Effector memory CD4-positive, alpha-beta T cell (primary cell): ENCODE measurements around the gene RPL31.

Experiments
- DNase-seq, 3 donors: peaks; one replicate each; pipeline ENCODE4 v3.0.0-alpha.2; 2020
- H3K27ac ChIP-seq: 2 replicates; pipeline ENCODE4 v1.7.0; 2013; ENCODE audit warnings: mild to moderate bottlenecking, low read length, moderate library complexity; ENCODE audit not compliant: insufficient read depth, poor library complexity, severe bottlenecking
- H3K27me3 ChIP-seq: replicated peaks from 2 replicates; pipeline ENCODE4 v1.7.0; 2013; ENCODE audit warnings: mild to moderate bottlenecking, low read length; ENCODE audit not compliant: insufficient read depth, control insufficient read depth, poor library complexity, severe bottlenecking
- H3K36me3 ChIP-seq: 2 replicates; pipeline ENCODE4 v1.7.0; 2013; ENCODE audit warnings: mild to moderate bottlenecking, low read length, moderate library complexity; ENCODE audit not compliant: control insufficient read depth, insufficient read depth
- H3K4me1 ChIP-seq: 2 replicates; pipeline ENCODE4 v1.7.0; 2013; ENCODE audit warnings: low read length, mild to moderate bottlenecking; ENCODE audit not compliant: control insufficient read depth, insufficient read depth, poor library complexity, severe bottlenecking
- H3K4me3 ChIP-seq: 2 replicates; pipeline ENCODE4 v1.7.0; 2013; ENCODE audit warnings: low read length, low read depth, mild to moderate bottlenecking; ENCODE audit not compliant: insufficient read depth, poor library complexity, severe bottlenecking
- H3K9me3 ChIP-seq: 2 replicates; pipeline ENCODE4 v1.7.0; 2013; ENCODE audit warnings: mild to moderate bottlenecking, low read length, moderate library complexity; ENCODE audit not compliant: control insufficient read depth

The RPL31 gene

DNA sequence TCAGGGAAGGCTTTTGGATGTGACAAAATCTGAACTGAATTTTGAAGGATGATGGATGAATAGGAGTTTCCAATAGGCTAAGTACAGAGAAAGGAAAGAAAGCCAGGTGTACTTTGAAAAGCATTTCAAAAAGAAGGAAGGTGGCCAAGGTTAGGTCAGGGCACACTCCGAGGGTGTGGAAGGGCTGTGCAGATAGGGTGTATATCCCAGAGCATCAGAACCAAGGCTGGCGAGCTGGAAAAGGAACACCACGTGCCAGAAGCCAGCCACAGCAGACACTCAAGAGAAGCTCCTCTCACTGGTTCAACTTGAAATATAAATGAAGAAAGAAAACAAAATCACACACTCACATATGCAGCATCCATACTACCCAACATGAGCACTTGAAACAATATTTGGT, 51.0 kb downstream of the RPL31 start:
- DNase-seq: no peak
- Histone ChIP-seq H3K4me3 (no peak overlapping the region), H3K27me3 (no peaks in the 10 kb centered on the region), H3K9me3 (no peaks in the 10 kb centered on the region), H3K27ac (no peak overlapping the region), H3K36me3 (no peaks in the 10 kb centered on the region), H3K4me1 (no peaks in the 10 kb centered on the region)
